Thyroid gland (tissue), 4 donors: ENCODE measurements around the gene CERK. TPM values are rescaled to one million over a fixed set of nuclear protein-coding genes. Genes with fewer than 3 reads are reported as not detected.
A peak's percentile ranks its signal among the peaks of the same experiment; 100 is the strongest.
"Not testable (repeated sequence)": the region's sequence is repeated elsewhere in the genome, so short reads cannot be mapped to it uniquely, and the experiment has no call there.

Source experiments
- DNase-seq, 2 donors: peaks; one replicate each; pipeline ENCODE4 v3.0.0-alpha.2; 2019
- H3K27ac ChIP-seq, 3 donors: fragments of 200-600 bp; sonication (generic); 1 replicate in 2 of 3; 2 replicates in 1 of 3; pipeline ENCODE4 v1.5.1; 2016 to 2019; ENCODE audit warnings: mild to moderate bottlenecking in 1 of 3, moderate library complexity in 1 of 3
- H3K27me3 ChIP-seq: fragments of 200-600 bp; sonication (generic); one replicate; pipeline ENCODE4 v1.5.1; 2019
- H3K36me3 ChIP-seq, 2 donors: fragments of 200-600 bp; sonication (generic); one replicate each; pipeline ENCODE4 v1.5.1; 2016 to 2019
- H3K4me1 ChIP-seq, 2 donors: fragments of 200-600 bp; sonication (generic); one replicate each; pipeline ENCODE4 v1.5.1; 2017 to 2019
- H3K4me3 ChIP-seq, 3 donors: fragments of 200-600 bp; sonication (generic); replicated peaks in 1 of 3; 1 replicate in 2 of 3; 2 replicates in 1 of 3; pipeline ENCODE4 v1.5.1; 2016; ENCODE audit warnings: mild to moderate bottlenecking in 1 of 3
- H3K9me3 ChIP-seq: fragments of 200-600 bp; sonication (generic); one replicate; pipeline ENCODE4 v1.5.1; 2017
- CTCF ChIP-seq, 6 experiments: fragments of 200-600 bp in 3 of 6; fragments of 450-650 bp in 3 of 6; sonication (generic) in 3 of 6; IDR thresholded peaks; one replicate each; pipeline ENCODE4 v1.5.1; 2016 to 2019; ENCODE audit warnings: antibody characterized with exemption in 6 of 6, mild to moderate bottlenecking in 2 of 6, inconsistent platforms in 1 of 6, moderate library complexity in 1 of 6
- POLR2A ChIP-seq, 2 donors: fragments of 450-650 bp; IDR thresholded peaks; one replicate each; pipeline ENCODE4 v1.6.1; 2017; ENCODE audit warnings: antibody characterized with exemption in 2 of 2, mild to moderate bottlenecking in 2 of 2, moderate library complexity in 1 of 2
- WGBS, 2 donors: methylation state at CpG; one replicate each; pipeline ENCODE4 v1.1.5; 2017; 5-methylcytosine and 5-hydroxymethylcytosine counted together
- intact Hi-C: fragments of 100-400 bp; cut with DNase I; formaldehyde crosslinking; loops from one replicate; pipeline ENCODE4 v1.15.1; 2023
- total RNA-seq, 4 donors: library from RNA; depleted of rRNA; stranded (reverse); fragments of >200 nt; gene quantifications; one replicate each; pipeline ENCODE4 v1.2.3, GENCODE V29; 2016

CERK gene
- total RNA-seq, 4 donors from 2014 or later: 74.6 to 84.7 (median 81.5) TPM

DNA sequence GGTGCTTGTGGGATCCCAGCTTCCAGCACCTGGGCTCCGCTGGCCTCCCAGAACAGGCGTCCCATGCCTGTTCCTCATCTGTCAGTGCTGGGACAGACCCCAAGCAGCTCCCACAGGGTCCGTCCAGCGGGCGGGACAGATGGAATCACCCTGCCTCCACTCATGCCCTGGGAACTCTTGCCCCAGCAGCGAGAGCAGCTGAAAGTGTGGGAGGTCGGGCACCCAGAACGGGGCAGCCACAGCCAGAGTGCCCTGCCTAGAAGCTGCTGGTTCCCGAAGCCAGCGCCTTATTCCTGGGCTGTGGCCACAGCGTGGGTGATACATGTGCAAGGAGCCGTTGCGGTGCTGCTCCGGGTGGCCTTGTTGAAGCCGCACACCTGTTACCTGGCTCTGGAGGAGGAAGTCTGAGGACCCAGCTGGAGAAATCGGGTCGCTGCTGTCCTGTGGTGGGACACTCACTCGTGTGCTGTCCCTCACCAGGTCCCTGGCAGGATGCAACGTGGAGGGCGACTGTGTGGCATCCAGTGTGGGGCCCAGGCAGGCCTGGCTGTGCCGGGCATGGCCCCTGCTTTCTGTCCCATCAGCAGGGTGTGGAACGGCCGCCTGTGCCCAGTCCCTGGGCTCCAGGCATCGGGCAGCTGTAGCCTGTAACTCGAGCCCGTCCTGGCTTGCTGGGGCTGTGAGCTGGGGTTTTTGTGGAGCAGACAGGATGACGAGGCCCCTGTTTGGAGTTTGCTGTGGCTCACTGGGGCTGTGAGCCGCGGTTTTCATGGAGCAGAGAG is 101.6 kb downstream of the CERK start:
- 74 to 88% methylated on average over 12 of the region's 29 CpGs for WGBS, 2 donors

DNA sequence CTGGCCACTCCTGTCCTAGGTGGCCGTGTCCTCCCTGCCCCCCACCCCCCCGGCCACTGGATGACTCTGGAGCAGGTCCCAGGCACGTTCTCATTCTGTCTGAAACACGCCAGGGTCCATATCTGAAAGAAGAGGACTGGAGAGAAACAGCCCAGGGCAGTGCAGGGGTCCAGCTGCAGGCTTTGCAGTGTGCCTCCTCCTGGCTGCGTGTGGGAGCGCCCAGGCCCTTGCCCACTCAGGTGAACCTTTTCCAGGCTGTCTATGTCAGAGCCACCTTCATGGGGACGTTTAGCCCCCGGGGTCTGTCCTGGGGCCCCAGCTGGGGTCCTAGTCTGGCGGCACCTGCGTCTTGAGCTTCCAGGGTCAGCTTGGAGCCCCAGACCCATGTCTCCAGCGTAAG is 102.3 kb downstream of the CERK start:
- no peaks in the 10 kb centered on the region for H3K27me3 ChIP-seq
- H3K9me3 ChIP-seq: no peaks in the 10 kb centered on the region
- H3K4me3 ChIP-seq: no peak overlapping the region
- TF ChIP-seq POLR2A (IDR thresholded peaks at IDR 0.05): no peak
- TF ChIP-seq CTCF (IDR thresholded peaks at IDR 0.05): no peak
- DNase-seq: no peak
- peak overlapping the region in 1 of 3 donors; percentile 18 for H3K27ac ChIP-seq
- intact Hi-C loops: no loop called here
- peaks cover 24 to 26% of the 10 kb centered on the region in 2 donors for H3K4me1 ChIP-seq
- 20% methylated on average over 1 of the region's 11 CpGs; no CpG with 5 or more reads in 1 of the 2 donors for WGBS, 2 donors
- no peaks in the 10 kb centered on the region for H3K36me3 ChIP-seq

More for the DNA sequence above, 101.6 kb downstream of the CERK start:
- intact Hi-C loops: no loop called here
- Histone ChIP-seq H3K27me3 (no peaks in the 10 kb centered on the region), H3K27ac (peak overlapping the region in 2 of 3 donors; percentile 18), H3K4me1 (peaks cover 24 to 26% of the 10 kb centered on the region in 2 donors), H3K9me3 (no peaks in the 10 kb centered on the region), H3K4me3 (no peak overlapping the region), H3K36me3 (no peaks in the 10 kb centered on the region)
- peak in 1 of 2 donors; percentile 37 for DNase-seq
- TF ChIP-seq CTCF (IDR thresholded peaks at IDR 0.05): no peak

DNA sequence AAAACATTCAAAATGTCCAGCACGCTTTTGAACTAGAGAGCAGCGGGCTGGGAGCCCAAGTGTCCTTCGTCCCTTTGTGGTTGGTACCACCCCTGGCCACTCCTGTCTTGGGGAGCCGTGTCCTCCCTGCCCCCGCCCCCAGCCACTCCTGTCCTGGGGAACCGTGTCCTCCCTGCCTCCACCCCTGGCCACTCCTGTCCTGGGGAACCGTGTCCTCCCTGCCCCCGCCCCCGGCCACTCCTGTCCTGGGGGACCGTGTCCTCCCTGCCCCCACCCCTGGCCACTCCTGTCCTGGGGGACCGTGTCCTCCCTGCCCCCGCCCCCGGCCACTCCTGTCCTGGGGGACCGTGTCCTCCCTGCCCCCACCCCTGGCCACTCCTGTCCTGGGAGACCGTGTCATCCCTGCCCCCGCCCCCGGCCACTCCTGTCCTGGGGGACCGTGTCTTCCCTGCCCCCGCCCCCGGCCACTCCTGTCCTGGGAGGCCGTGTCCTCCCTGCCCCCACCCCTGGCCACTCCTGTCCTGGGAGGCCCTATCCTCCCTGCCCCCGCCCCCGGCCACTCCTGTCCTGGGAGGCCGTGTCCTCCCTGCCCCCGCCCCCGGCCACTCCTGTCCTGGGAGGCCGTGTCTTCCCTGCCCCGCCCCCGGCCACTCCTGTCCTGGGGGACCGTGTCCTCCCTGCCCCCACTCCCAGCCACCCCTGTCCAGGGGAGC is 102.9 kb downstream of the CERK start:
- 26 to 41% methylated on average over 7 of the region's 30 CpGs for WGBS, 2 donors
- H3K9me3 ChIP-seq, H3K36me3 ChIP-seq, H3K4me3 ChIP-seq, H3K27me3 ChIP-seq, intact Hi-C loops: not testable (repeated sequence)
- DNase-seq: peak; percentile 51 to 73
- Histone ChIP-seq H3K27ac (peak overlapping the region in 1 of 3 donors; percentile 23), H3K4me1 (peaks cover 24 to 26% of the 10 kb centered on the region in 2 donors)

Other genes with a start within 250 kb of the CERK start
- 10 to 100 TPM; 18.4 to 56.0 (median 31.0) TPM for gene CELSR1, start 200.6 kb downstream of the CERK start, total RNA-seq
- 100 to 1,000 TPM in 1 of 4 donors, 10 to 100 TPM in 3; 33.5 to 193 (median 62.1) TPM for gene GRAMD4, start 117.9 kb downstream of the CERK start, total RNA-seq
- 10 to 100 TPM; 26.7 to 34.6 (median 33.2) TPM for gene TBC1D22A, start 24.4 kb upstream of the CERK start, total RNA-seq